GM21717 (cell line): ENCODE measurements around the gene EP400.

Source experiments
- ATAC-seq: cut with Tn5 transposase; IDR thresholded peaks from one replicate; pipeline ENCODE4 v1.9.1; 2021; ENCODE audit warnings: mild to moderate bottlenecking, moderate library complexity; ENCODE audit not compliant: unreplicated experiment

EP400 gene

DNA sequence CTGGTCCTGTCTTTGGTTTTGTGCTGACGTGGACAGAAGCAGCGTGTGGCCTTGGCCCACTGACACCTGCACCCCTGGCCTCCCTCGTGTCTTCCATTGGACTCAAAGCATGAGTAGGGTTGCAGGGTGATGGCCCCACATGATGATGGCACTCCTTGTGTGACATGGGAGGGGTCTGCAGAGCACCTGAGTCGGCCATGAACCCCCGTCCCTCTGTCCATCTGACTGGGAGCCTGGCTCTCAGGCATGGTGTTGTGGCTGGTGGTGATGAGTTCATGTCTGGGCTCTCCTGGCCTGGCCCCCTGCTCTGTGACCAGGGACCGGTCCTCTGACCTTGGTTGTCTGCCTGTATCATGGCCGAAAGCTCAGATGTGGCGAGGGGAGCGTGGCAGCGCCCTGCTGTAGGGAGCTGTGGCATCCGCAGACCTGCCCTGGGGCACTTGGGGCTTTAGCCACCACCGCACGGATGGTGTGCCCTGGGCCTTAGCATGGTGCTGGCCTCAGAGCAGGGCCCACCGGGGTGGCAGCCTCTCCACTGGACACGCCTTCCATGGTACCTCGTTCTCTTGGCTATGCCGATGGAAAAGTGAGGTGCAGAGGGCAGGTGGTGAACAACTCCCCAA, 38.6 kb upstream of the EP400 start:
- ATAC-seq: no peak

DNA sequence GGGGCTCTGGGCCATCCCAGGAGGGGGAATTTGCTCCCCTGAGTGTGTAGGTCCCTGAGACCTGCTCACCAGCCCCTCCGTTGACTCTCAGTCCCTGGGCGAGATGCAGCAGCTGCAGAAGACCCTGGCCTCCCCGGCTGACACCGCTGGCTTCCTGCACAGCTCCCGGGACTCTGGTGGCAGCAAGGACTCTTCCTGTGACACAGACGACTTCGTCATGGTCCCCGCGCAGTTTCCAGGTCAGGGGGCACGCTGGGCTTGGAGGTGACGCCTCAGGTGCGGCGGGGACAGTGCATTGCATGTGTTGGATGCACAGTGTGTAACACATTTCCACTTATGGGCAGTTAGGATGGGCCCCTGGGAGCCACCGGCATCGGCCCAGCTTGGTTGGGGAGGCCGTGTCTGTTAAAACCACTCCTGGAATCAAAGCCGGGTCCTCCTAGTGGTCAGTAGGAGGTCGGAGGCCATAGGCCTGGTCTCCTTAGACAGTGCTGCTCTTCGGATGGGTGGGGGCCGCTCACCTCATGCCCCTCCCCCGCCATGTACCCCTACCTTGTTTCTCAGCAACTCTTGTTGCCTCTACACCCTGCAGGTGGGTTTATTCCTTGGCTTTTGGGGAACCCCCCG, 37.8 kb upstream of the EP400 start:
- no peak for ATAC-seq

DNA sequence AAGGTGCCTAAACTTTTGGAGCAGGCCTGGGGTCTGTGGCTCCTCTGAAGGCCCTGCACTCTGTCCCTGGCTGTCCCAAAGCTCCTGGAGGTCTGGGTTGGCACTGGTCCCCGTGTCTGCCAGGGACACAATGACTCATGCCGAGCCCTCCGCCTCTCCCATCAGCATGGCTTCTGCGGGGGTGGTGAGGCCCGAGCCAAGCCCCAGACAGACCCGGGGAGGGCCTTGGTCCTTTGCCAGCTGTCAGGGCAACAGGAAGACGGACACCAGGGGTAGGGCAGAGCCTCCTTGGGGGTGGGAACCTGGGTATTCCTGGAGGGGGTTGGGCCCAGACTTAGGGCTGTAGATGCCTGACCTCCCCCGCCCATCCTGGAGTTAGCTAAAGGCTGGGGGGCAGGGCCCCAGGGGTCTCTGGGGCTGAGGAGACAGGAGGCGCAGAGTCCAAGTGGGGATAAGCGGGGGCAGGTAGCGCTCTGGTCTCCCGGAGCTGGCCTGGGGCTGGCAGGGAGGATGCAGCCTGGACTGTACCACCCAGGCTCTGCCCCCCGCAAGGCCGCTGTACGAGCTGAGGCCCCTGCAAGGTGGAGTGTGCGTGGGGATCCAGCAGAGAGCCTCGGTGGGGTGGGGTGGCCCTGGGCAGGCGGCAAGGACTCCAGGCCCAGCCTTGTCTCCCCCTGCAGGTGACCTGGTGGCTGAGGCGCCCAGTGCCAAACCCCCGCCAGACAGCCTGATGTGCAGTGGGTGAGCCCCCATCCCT, 37.0 kb upstream of the EP400 start:
- no peak for ATAC-seq

DNA sequence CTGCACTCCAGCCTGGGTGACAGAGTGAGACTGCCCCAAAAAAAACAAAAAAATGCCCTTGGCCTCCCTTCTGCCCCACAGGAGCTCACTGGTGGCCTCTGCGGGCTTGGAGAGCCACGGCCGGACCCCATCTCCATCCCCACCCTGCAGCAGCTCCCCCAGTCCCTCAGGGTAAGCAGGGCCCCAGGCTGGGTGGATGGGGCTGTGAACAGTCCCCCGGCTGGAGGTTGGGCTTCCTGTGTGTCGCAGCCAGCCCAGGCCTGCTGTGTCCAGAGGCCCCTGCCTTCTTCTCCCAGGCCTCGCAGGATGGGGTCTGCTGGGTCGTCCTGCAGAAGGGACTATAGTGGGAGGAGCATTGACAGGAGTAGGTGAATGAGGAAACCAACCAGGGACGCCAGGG, 36.1 kb upstream of the EP400 start:
- ATAC-seq: no peak

DNA sequence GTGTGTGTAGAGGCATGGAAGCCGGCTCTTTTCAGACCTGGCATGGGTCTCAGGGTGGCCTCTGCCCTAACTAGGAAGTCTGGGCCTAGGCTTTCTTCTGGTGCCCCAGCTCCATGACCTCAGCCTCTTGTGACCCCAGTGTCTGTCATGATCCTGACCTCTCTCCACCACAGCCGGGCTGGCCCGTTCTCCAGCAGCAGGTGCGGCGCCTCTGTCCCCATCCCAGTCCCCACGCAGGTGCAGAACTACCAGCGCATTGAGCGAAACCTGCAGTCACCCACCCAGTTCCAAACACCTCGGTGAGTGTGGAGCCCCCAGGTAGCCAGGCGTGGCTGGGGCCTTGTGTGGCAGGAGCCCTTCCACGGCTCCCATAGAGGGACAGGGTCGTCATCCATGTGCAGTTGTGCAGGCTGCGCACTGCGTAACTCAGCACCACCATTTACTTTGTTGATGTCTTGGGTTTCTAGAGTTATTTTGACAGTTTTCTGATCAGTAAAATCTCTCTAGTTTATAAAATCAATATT, 35.5 kb upstream of the EP400 start:
- ATAC-seq: no peak

DNA sequence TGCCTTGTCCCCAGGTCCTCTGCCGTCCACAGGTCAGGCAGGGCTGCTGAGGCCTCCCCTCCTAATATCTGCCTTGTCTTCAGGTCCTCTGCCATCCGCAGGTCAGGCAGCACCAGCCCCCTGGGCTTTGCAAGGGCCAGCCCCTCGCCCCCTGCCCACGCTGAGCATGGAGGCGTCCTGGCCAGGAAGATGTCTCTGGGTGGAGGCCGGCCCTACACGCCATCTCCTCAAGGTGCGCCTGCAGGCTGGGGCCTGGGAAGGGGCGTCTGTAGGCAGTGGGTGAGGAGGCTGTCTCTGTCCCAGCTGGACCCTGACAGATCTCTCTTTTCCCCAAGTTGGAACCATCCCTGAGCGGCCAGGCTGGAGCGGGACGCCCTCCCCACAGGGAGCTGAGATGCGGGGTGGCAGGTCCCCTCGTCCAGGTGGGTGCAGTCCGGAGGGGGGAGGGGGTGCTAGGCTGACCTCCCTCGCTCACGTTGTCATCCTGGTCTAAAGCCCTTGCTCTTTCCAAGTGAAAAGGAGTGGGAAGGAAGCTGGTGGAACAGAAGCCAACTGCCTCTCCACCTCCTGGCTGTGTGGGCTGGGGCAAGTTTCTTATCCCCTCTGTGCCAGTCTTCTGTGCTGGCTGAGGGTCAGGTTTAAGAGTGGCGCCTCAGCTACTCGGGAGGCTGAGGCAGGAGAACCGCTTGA, 34.6 kb upstream of the EP400 start:
- no peak for ATAC-seq

DNA sequence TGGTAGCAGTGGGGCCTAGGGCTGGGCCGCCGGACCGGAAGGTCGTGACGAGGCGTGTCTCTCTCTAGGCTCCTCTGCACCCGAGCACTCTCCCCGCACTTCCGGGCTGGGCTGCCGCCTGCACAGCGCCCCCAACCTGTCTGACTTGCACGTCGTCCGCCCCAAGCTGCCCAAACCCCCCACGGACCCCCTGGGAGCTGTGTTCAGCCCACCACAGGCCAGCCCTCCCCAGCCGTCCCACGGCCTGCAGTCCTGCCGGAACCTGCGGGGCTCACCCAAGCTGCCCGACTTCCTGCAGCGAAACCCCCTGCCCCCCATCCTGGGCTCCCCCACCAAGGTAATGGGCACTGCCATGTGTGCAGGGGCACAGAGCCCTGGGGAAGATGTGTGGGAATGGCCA, 33.9 kb upstream of the EP400 start:
- ATAC-seq: no peak

DNA sequence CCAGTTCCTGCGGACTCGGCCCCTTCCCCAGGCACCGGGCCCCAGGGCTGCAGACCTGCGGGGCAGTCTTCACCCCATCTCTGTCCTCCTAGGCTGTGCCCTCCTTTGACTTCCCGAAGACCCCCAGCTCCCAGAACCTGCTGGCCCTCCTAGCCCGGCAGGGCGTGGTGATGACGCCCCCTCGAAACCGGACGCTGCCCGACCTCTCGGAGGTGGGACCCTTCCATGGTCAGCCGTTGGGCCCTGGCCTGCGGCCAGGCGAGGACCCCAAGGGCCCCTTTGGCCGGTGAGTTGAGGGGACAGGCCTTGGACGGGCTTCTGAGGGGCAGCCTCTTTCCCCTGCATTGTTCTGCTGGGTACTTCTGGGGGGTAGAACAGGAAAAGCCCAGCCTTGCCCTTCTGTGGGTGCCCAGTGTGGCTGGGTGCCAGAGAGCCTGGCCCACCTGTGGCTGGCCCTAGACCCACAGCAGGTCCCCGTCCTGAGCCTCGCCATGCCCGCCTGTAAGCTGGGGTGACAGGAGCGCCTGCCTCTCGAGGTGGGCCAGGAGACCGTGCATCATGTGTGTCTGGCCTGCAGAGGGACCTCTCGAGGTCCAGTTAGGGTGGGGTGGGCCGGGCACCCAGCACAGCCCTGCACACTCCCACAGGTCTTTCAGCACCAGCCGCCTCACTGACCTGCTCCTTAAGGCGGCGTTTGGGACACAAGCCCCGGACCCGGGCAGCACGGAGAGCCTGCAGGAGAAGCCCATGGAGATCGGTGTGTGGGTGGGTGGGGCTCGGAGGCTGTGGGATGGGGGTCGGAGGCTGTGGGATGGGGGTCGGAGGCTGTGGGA, 33.2 kb upstream of the EP400 start:
- no peak for ATAC-seq

DNA sequence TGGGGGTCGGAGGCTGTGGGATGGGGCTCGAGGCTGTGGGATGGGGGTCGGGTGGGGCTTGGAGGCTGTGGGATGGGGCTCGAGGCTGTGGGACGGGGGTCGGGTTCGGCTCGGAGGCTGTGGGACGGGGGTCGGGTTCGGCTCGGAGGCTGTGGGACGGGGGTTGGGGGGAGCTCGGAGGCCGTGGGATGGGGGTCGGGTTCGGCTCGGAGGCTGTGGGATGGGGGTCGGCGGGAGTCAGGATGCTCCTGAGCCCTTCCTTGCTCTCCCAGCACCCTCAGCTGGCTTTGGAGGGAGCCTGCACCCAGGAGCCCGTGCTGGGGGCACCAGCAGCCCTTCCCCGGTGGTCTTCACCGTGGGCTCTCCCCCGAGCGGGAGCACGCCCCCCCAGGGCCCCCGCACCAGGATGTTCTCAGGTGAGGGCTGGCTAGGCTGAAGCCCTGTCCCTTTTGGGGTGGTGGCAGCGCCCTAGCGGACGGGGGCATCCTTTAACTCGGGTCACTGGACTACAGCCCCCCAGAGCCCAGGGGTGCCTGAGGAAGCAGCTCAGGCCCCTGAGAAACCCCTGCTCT, 32.5 kb upstream of the EP400 start:
- no peak for ATAC-seq

DNA sequence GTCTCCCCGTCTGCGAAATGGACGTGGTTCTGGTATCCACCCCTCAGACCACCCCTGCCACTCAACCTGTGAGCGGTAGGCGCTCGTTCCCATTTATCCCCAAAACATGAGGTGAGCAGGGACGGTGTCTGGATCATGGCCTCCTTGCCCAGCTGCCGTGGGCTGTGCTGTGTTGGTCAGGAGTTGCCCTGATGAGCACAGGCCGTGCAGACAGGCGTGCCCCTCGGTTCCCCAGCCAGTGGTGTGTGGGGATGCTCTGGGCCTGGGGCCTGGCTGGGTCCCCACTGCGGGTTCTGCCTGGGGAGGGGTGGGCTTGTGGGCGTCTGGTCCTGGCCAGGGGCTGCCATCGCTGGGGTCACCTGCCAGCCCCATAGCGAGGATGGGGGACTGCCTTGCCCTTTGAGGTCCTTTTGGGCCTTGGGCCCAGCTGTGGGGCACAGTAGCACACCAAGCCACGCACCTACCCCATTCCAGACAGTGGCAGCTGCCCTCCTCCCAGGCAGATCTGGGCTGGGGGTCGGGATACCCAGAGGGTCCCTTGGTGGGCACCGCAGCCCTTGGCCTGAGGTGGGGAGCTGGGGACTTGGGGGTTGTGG, 31.9 kb upstream of the EP400 start:
- ATAC-seq: no peak

DNA sequence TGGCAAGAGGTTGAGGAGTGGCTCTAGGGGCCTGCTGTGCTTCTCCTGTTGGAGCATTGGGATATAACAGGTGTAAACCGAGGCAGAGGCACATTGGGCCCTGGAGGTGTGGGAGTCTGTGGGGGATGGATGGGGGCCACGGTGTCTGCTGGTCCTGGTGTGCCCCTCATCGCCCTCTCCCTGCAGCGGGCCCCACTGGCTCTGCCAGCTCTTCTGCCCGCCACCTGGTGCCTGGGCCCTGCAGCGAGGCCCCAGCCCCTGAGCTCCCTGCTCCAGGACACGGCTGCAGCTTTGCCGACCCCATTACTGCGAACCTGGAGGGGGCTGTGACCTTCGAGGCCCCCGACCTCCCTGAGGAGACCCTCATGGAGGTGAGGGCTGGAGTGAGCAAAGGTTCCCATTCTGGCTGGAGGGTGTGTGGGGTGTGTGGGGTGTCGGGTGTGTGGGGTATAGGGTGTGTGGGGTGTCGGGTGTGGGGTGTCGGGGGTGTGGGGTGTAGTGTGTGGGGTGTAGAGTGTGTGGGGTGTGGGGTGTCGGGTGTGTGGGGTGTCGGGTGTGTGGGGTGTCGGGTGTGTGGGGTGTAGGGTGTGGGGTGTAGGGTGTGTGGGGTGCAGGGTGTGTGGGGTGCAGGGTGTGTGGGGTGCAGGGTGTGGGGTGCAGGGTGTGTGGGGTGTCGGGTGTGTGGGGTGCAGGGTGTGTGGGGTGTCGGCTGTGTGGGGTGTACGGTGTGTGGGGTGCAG, 31.3 kb upstream of the EP400 start:
- ATAC-seq: no peak

DNA sequence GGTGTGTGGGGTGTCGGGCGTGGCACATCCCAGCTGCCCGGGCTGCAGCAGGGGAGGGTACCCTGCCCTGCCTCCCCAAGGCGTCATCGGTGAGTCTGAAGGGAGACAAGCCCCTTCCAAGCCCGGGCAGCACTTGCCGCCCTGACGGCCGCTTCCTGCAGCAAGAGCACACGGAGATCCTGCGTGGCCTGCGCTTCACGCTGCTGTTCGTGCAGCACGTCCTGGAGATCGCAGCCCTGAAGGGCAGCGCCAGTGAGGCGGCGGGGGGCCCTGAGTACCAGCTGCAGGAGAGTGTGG, 30.7 kb upstream of the EP400 start:
- no peak for ATAC-seq

DNA sequence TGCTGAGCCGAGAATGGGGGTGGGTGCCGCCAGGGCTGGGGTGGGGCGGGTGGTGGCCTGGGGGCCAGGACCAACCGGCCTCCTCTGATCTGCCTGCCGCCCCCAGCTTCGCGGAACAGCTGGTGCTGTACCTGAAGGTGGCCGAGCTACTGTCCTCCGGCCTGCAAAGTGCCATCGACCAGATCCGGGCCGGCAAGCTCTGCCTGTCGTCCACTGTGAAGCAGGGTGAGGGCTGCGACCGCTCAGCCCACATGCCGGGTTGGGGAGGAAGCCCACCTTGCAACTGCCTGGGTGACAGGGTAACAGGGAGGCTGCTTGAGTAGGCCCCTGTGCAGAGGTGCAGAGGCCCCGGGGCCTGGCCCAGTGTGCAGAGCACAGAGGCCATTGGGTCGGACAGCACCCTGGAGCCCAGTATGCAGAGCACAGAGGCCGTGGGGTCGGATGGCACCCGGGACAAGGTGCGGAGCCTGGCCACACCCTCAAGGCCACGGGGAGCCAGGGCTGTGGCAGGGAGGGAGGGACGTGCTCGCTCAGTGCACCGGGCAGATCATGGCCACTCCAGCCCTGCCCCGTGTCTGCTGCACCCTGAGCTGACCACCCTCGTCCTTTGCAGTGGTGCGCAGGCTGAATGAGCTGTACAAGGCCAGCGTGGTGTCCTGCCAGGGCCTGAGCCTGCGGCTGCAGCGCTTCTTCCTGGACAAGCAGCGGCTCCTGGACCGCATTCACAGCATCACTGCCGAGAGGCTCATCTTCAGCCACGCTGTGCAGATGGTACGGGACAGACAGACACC, 30.2 kb upstream of the EP400 start:
- ATAC-seq: no peak

DNA sequence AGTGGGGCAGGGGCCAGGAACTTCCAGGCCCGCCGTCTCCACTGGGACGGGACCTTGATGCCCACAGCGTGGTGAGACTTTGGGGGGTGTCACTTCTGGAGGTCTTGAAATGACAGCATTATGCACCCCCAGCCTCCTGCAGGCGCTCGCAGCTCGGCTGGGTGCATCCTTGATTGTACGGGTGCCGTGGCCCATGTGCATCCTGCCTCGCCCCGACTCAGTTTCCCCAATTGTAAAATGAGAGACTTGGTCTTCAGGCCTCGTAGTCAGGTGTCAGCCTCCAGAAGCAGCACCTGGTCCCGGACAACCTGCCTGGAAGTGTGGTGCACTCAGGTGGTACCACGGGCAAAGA, 29.6 kb upstream of the EP400 start:
- no peak for ATAC-seq

DNA sequence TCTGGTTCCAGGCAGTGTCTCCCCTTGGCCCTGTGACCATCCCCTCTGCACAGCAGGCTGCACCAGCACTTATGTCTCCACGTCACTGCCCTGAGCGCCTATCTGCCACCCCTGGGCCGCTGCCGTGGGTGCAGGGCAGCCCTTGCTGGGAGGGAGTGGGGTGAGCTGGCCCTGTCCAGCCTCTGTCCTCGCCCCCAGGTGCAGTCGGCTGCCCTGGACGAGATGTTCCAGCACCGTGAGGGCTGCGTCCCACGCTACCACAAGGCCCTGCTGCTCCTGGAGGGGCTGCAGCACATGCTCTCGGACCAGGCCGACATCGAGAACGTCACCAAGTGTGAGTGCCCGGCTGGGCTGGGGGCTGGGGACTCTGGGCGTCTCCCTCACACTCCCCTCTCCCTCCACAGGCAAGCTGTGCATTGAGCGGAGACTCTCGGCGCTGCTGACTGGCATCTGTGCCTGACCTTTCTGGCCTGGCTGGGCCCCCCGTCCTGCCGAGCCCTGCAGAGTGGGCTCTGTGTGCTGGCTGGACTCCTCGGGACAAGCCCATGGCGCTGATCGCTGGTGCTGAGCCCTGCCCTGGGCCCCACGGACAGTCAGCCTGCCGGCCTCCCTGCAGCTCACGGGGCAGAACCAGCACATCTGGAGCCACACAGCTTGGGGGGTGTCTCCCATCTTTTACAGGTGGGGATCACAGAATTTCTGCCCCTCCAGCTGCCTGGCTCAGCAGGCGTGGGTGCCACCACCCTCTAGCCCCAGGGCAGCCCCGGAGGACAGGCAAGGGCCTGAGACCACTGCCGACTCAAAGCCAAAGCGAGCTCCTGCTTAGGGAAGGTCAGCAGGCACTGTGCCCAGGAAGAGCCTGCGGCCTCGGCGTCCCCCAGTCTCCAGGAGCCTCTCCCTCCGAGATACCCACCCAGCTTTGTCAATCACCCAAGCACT, 28.6 kb upstream of the EP400 start:
- ATAC-seq: no peak

DNA sequence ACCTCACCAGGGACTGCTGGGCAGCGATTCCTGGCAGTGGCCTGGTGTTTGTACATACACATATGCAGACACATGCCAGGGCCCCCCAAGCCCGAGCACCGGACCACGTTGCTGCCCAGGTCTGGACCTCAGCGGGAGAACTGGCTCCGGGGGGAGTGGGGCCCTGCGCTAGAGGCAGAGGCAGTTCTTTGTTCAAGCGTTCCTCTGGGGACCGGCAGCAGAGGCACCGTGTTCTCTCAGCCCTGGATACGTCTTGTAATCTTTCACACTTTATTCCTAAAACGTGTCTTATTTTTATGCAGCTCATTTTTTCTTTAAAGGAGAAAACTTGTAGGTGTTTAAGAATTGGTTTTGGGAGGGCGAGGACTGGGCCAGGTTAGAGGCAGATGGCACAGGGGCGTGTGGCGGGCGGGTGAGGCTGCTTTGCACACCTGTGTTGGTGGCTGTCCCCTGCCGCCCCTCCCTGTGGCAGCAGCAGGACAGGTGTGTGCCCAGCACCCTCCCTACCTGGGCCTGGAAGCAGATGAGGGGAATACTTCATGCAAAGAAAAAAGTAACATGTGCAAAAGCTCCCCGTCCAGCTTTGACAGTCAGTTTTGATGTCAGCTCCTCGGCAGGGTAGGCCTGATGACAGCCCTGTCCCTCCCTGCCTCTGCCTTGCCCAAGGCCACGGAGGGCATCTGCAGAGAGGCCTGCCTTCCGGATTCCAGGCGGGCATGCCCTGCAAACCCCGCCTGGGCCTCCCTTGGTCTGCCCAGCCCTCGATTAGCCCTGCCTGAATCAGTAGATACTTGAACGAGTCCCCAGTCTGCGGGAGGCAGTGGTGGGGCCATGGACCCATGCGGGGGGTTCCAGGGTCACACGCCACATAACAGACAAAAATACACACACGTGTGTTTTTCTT, 27.6 kb upstream of the EP400 start:
- no peak for ATAC-seq

DNA sequence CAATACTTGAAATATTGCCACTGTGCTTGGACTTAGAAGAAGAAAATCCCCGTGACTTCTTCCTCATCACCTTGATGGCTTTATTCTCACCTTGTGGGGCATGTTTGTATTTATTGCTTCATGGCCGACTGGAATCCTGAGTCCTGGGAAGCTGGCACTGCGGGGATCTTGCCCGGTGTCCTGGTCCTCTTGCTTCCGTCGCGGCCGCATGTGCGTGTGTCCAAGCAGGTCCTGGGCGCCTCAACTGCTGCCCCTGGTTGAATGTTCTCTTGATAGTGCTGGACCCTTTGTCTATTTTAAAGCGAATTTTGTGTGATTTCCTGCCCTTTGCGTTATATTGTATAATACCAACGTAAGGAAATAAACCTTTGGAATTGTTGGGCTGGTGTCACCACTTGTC, 27.0 kb upstream of the EP400 start:
- ATAC-seq: no peak
